NCI-H524 (cell line): Measurements from ENCODE around the gene OTOF.

Experiments
- DNase-seq, 2 experiments: peaks; one replicate each; lab custom pipeline; 2025; lab: John Stamatoyannopoulos, UW

The OTOF gene

DNA sequence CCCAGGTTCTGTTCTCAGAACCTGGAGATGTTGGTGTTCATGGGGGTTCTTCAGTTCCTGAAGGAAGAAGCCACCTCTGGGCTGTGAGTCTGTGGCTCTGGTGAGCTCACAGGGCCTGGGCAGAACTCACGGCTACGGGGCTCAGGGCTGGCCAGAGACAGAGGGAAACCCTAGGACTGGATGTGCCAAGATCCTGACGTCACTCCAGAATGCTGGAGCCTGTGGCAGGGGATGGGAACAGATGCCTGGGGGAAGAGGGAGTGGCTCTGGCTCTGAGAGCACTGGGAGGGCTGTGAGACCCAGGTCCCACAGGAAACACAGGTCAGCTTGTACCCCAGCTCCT is at the start of gene OTOF:
TSS of gene OTOF (minus strand) at position 214 of the 343 bp plus-strand sequence.
- peak in 1 of 2 experiments; percentile 23 for DNase-seq

DNA sequence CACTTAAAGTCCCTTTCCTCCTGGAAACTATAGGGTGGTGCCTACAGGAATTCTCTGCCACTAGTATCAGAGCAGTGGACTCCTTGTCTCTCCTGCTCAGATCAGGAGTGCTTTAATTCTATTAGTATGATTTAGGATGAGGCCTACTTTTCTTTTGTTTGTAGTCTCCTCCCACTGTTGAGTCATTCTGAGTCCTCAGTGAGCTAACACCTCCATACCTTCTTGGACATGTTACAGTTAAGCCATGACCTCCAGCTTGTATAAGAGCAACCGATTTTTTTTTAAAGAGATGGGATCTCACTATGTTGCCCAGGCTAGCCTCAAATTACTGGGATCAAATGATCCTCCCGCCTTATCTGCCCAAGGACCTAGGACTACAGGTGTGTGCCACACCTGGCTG is 48.7 kb upstream of the OTOF start:
- DNase-seq, result no peak

DNA sequence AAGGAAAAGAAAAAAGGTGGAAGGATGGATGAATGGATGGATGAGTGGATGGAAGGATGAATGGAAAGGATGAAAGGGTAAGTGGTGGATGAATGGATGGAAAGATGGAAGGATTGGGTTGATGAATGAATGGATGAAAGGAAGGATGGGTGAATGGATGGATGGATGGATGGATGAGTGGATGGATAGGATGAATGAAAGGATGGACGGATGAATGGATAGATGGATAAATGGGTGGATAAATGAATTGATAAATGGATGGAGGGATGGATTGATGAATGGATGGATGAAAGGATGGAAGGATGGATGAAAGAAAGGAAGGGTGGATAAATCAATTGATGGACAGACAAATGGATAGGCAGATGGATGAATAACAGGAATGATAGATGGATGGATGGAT is 48.2 kb upstream of the OTOF start:
- no peak for DNase-seq

DNA sequence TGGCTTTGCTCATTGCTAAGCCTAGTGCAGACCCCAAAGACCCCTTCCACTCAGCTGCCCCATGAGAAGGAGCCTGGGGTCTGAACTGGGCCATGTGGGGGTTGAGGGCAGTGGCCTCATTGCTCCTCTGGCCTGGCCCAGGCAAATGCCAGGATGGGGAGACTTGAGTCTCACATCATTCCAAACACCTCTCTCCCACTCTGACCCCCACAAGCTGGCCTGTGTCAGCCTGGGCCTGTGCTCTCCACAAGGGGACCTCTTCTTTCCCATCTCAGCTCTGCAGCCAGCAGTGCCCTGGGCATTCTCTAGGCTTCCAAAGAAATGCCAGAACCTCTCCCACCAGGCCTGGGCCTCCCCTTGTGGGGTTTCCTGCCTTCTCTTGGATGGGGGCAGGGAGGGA is 45.8 kb upstream of the OTOF start:
- no peak for DNase-seq

DNA sequence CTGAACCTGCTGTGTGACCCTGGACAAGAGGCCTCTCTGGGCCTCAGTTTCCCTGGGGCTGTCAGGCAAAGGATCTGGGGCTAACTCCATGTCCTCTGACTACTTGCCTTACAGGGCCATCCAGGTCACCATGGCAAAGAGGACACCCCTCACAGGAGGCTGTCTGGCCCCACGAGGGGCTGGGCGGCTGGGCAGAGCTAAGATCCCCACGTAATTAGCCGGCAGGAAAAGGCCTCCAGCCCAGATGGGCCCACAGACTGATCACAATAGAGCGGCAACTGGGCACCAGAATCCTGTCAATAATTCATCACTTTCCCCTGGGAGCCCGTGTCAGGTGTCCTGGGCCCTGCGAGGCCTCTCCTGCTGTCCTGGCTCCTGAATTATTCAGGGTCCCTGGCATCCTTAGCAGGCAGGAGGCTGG is 44.8 kb upstream of the OTOF start:
- DNase-seq, result no peak

DNA sequence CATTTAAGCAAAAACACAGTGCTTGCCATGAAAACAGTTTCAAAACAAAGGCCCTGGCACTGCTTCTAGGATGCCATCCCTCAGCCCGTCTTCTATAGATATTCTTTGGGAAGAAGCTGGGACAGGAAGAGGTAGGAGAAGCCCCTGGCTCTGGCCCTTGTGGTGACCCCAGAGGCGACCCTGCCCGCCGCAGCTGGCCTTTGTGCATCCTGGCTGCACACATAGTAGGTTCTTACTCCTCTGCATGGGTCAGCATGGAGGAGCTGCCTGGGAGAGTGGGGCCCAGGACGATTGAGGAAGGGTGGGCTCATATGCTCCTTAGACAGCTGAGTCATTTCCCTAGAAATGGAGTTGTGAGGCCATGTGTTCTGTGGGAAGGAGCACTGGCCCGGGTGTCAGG is 44.4 kb upstream of the OTOF start:
- no peak for DNase-seq

DNA sequence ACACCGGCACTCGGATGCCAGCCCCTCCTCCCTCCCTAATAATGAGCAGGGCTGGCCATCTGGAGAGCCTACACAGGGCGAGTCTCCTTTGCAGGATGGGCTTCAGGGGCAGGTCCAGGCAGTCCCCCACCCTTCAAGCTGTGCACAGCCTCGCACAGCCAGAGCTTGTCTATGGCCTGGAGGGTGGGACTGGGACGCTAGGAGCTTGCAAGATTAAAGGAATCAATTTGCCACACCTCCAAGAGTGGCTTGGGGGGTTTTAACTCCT is 43.9 kb upstream of the OTOF start:
- DNase-seq, result peak; percentile 88 to 89

DNA sequence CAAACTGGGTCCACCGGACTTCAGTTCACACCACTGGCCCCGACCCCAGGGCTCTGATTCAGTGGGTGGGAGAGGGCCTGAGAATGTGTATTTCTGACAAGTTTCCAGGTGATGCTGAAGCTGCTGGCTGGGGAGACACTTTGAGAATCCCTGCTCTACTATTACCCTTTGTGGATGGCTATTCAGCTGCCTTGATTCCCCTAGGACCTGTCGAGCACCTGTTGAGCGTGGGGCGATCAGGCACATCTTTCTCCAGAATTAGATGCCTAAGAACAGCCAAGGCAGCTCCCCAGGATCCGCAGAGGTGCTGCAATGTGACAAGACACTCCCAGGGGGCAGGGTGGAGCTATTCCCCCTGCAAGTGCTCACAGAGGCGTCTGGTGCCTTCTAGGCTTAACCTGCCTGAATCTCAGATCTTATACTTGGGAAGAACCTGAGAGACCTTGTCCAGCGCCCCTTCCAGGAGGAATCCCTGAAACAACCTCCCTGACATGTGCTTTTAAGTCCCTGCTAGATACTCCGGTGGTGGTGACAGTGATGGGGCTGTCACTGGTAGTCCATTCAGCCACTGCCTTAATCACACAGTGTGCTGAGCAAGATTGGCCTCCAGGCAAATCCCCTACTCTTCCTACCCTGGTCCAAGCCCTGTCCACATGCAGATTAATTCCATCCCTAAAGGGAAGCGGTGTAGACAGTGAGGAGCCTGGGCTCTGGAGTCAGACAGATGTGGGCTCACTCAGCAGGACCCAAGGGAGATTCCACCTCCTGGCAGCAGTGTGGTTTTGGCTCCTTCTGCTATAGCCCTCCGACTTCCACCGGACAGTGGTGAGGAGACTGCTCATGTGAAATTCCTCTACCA is 43.4 kb upstream of the OTOF start:
- DNase-seq, result peak; percentile 77 to 78

DNA sequence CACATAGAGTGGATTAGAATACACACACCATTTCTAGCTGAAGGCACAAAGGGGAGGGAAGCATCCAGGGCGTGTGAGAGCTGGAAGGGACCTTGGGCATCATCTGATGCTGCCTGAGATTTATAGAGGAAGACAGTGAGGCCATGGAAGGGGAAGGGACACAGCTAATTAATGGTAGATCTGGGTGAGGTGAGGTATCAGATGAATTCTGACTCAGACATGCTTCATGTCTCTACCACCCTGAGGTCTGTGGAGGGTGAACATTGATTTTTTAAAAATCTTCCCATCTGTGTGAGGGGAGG is 42.2 kb upstream of the OTOF start:
- DNase-seq, result no peak

DNA sequence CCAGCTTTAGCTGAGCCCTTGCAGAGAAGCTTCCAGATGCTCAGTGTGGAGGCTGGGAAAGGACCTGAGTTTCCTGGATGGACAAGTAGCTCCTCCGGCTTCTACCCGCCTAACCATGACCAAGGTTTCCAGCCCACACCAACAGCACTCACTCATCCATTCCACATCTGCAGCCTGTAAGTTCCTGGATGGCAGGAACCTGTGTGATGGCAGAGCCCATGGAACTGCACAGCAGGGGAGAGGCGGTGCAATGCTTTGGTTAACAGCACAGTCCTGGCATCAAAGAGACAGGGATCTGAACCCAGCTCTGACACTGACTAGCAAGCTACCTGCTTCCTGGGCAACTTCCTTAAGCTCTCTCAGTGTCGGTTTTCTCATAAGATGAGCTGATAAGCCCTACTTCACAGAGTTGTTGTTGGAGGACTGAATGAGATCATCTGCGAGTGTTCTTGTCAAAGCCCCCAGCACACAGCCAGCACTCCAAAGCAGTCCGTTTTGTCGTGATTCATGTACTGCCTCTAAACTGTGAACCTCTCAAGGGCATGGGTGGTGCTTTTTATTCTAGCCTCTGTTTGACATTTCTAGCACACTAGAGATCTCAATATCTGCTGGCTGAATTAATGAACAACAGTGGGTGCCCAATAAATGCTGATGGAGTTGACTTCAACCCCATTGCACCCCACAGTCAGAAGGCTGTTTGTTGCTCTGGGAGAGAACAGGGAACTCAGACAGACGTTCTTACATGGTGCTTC is 41.6 kb upstream of the OTOF start:
- DNase-seq, result no peak

DNA sequence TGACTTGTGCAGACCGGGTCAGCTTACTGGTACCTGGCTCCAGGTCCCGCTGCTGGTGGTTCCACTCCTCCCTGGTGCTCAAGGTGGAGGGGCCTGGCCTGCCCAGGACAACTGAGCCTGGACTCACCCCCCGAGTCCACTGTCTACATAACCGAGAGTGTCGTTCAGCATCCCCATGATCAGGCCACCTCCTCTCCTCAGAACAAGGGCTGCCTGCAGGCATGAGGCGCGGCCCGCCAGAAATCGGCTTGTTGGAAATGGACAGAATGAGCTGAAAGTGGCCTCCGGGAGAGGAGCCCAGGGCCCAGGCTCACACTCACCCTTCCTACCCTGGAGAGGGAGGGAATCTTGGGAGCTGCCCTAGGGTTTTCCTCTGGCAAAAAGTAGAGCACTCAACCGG is 38.9 kb upstream of the OTOF start:
- DNase-seq, result no peak

DNA sequence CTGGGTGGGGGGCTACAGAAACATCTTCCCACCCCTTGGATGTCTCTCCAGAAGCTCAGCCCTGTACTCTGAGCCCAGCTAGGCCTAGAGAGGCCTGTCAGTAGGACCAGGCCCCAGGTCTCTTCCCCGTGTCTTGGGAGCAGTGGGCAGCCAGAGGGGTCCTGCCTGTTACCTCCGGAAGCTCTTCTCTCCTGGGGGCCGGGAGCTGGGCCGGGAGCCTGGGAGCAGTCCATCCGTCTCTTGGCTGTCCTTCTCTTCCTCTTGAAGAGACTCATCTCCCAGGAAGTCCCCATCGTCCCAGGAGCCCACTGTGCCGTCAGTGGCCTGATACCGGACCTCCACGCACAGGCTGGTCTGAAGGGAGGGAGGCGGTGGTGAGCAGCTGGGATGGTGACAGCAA is 38.3 kb upstream of the OTOF start:
- no peak for DNase-seq

DNA sequence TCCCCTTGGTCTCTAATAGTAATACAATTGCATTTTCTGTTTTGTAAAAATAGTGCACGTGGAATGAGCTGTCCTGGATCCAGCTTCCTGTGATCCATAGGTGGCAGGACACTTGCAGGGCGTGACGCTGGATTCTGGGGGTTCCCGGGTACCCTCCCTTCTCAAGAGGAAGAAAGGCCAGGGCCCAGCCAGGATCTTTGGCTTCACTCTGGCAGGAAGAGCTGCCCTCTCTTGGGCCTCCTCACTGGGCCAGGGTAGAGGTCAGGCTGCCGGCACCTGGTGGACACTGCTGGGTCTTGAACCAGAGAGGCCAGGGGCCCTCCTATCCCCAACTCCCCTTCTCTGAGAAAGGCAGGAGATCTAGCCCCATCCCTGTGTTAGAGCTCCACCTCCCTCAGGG is 37.8 kb upstream of the OTOF start:
- DNase-seq, result no peak

DNA sequence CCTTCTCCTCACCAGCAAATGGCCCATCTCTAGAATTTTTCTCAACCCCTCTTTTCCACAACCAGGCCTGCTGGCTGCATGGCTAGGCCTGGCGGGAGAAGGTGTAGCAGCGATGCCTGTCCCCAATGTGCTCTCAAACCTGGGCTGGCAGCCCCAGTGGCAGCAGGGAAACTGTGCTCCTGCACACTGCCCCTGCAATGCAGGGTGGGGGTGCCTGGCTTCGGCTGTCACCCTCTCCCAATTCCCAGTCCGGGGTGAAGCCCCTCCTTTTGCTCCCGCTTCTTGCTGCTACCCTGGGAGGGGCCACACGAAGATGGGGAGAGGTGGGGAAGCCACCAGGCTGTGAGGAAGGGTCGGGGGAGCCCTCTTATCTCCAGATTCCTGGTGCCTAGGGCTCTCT is 36.1 kb upstream of the OTOF start:
- no peak for DNase-seq

DNA sequence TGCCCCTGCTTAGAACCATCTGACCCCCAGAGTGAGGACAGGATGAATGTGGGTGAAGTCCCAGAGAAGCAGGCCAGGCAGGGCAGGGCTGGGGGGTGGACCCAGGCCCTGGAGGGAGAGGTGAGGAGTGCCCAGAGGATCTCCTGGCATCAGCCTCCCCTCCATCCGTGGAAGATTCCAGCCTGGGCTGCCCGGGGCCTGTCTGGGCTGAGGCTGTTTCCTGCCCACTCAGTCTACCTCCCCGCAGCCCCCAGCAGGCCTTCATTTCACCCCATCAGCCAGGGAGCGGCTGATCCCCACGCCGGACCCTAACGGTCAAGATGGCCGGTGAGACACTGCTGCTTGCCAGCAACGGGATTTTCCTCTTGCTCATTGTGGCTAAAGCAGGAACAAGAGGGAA is 35.3 kb upstream of the OTOF start:
- DNase-seq, result no peak

DNA sequence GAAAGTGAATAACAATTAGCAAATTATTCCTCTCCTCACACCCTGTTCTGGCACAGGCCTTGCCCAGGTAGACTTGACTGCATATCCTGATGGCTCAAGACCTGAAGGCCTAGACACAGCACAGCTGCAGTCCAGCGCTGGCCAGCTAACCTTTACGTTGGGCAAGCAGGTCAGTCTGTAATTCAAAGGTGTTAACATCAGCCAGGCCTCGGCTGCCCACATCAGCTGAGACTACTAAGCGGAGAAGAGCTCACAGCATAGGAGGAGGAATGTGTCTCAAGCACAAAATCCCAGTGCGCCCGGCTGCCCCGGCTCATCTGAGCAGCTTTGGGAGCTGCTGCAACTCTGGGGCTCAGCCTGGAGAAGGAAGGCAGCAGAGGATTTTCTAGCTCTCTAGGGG is 33.5 kb upstream of the OTOF start:
- DNase-seq, result no peak

DNA sequence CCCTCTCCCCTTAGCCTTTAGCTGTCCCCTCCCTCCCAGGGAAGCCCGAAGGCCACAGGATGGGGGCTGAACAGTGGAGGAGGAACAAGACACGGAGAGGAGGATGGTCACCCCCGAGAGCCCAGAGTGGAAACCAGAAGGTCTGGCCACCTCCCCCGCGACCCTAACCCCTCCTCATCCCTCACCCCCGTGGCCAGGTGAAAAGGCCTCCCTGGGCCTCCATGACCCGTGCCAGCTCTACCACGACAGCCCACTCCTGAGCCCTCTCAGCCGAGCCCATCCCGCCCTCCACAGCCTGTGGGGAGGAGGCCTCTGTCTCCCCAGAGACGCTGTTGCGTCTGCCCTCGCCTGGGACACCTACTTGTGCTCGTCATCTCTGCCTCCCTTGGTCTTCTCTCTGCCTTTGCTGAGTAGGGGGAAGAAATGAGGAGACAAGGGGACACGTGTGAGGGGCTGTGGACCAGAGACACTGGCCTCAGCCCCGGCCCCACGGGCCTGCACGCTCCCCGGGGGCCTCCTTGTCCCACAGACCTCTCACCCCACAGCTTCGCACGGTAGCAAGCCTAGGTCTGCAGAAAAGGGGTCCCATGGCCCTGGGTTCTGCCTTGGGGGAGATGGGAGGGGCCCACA is 32.5 kb upstream of the OTOF start:
- DNase-seq, result no peak

DNA sequence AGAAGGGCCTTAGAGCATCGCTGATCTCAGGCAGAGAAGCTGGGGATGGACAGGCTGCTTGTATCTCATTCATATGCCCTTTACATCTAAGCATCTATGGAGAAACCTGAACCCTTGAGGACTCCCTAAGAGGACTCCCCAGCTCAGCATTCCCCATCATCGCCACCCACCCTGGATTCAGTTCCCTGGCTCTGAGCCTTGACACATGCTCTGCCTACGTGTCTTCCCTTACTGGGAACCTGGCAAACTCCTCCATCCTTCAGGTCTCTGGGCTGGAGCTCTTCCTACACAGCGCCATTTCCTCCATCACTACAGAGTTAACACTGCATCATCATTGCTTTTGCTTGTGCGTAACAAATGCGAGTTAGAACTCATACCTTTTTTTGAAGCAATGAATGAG is 31.2 kb upstream of the OTOF start:
- DNase-seq, result no peak

DNA sequence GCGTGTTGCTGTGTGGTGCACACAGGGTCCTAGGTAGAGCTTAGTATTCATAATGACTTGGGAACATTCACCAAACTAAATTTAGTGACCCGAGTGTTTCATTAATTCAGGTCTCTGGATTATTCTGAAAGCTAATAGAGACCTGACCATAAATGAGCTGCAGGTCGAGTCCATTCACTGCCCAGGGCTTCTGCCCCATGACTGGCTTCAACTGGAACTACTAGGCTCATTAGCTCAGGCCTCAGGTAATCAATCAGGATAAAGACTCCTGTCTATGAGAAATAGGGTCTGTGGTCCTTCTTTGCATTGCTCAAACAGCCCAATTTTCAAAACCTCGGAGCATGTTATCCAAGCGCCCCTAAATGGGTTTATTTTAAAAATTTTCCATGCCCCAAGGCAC is 30.0 kb upstream of the OTOF start:
- no peak for DNase-seq

DNA sequence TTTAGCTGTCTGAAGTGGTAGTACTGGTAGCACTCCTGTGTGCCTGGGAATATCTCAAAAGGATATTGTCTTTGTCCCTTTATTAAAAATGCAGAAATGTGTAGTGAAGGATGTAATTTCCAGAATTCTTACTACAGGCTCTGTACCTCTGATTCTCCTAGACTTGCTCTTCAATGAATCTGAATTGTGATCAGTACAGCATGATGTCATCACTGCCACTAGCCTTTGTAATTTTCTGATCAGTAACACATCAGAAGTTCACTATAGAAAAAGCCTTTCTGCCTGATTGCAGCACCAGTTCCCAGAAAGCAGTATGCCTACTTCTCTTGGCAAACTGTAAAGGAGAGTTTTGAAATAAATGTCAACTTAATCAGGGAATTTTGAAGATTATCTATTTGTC is 29.2 kb upstream of the OTOF start:
- no peak for DNase-seq

DNA sequence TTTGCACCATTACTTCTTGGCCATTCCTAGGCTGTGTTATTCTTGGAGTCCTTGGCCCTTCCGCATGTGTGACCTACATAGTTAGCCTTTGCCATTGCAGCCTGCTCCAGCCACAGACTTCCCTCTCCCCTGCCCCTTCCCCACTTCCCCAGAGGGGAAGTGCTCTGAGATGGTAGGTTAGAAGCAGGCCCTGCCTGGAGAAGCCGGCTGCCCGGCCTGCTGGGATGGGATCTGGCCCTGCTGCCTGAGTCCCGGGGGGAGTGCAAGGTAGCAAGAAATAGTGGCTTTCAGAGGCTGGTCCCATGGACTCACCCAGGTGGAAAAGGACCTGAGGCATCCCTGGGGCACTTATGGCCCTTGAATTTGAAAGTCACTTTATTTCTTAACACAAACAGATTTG is 28.4 kb upstream of the OTOF start:
- no peak for DNase-seq

DNA sequence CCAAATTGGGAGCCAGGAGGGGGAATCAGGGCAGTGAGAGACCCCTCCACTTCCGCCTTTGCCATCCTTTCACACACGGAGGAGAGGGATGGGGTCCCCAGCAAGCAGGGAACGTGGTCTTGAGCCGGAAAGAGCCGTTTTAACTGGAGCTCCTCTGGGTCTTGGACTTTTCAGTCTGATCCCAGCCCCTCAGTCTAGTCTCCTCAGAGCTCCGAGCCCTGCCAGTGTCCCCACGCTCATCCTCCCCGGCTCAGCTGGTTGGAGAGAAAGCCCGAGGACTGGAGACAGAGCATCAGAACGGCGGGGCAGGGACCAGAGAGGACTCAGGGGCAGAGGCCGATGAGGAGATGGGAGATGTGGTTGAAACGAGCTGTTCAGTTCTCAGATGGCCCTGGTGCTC is 26.1 kb upstream of the OTOF start:
- no peak for DNase-seq

DNA sequence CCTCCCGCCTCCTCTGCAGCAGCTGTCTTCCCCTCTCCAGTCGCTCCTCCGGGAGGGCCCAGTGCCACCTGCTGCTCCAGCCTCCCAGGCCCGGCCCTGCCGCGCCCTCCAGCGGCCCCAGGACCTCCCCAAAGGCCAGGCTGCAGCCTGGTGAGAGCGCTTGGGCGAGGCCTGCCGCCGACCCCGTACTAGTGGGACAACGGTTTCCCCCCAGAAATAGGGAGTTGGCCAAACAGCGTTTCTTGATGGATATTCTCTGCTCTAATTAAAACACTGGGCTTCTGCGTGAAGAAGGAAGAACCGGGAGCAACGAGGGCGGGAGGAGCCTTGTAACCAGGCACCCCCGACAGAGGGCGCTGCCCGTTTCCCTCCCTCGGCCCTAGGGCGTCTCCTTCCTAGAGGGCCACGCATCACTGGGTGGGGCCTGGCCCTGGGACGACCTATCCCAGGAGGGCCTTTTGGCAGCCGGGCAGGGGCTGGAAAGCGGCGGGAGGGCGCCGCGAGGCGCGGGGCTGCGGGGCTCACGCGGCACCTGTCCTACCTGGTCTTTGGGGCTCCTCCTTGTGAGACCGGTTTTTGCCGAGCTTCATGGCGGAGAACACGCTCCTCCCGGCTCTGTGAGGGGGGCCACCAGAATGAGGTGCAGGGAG is 25.4 kb upstream of the OTOF start:
- peak; percentile 93 to 95 for DNase-seq
